ENCODE results near the gene CLCN4. TPM values are rescaled to one million over a fixed set of nuclear protein-coding genes. Genes with fewer than 3 reads are reported as not detected.

Gene CLCN4
- total RNA-seq, 1 donor from 2014 or later: 26.7 TPM

DNA sequence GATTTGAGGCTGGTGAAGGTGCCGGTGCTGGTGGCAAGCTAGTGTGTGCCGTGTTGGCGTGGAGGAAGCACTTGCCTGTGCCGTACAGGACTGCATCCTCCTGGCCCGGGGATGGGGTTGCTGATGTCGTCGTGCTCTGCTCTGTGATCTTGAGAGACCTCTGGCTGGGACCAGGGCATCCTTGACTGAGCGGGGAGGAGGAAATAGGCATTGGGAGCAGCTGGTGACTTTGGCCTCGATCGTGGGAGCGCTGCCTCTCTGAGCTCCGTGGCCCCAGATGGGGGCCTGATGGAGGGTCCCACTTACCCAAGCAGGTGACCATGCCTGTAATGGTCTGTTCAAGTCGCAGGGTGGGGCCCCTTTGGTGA lies 31.5 kb upstream of the CLCN4 start:
- DNase-seq (ENCODE audit: missing footprints) (no peak), ATAC-seq (no peak)
- intact Hi-C loops (cut with DNase I): no loop called here

DNA sequence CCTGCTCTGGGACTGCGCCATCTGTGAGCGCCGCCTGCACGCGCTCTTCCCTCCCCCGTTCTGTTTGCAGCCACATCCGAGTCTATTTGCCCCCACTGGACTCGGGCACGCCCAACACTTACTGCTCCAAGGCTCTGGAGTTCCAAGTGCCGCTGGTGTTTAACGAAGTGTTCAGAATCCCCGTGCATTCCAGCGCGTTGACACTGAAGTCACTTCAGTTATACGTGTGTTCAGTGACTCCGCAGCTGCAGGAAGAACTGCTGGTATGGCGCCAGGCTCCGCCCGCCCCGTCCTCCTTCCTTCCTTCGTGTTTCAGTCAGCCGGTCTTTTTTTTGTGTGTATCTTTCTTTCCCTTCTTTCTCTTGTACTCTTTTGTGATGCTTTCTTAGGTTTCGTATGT lies 30.7 kb upstream of the CLCN4 start:
- intact Hi-C loops (cut with DNase I): no loop called here
- ATAC-seq (no peak), DNase-seq (ENCODE audit: missing footprints) (no peak)

DNA sequence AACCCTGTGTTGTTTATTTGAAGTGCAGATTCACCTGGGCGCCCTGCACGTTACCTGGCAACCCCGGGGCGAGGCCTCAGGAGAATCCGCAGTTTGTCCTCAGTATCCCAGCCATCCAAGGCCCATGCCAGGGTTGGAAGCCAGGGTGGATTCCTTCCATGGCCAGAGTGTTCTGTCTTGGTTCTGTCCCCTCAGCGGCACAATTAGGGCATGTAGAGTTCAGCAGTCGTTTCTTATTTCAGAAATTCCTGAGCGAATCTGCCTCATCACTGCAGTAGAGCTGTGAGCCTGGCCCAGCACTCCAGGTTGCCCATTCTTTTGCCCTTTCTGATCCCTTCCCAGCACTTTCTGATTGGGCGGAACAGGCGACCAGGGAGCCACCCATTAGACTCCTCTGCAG lies 29.9 kb upstream of the CLCN4 start:
- DNase-seq (ENCODE audit: missing footprints) (no peak), ATAC-seq (no peak)
- intact Hi-C loops (cut with DNase I): no loop called here

DNA sequence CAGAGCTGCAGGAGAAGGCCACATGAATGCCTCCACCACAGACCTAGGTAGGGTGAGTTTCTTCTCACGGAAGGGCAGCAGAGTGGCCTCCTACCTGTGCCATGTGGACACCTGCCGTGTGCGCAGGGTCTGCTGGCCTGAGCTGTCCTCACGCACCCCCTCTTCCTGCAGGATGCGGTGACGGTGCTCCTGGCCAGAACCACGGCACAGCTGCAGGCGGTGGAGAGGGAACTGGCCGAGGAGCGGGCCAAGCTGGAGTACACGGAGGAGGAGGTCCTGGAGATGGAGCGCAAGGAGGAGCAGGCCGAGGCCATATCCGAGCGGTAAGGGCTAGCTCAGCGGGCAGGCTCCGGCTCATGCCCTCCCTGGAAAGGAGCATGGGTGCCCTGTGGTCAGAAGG lies 28.4 kb upstream of the CLCN4 start:
- DNase-seq (ENCODE audit: missing footprints): no peak
- ATAC-seq: no peak
- intact Hi-C loops (cut with DNase I): no loop called here

DNA sequence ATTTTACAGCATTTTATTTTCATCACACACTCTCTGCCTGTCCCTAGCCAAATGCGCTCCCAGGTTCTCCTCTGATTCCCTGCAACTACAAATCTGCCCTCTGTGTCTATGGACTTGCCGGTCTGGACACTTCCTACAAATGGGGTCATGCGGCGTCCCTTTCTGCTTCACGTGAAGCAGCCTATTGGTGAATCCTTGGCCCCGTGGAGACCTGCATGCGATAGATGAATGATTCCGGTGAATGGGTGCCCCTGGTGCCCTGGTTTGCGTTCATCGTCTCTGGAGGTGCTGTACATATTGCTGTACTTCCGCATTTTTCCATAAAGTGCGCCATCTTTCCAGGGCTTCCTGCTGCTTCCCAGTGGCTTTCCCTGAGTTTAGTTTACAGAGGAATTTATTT lies 27.5 kb upstream of the CLCN4 start:
- ATAC-seq: no peak
- no peak for DNase-seq (ENCODE audit: missing footprints)
- intact Hi-C loops (cut with DNase I): no loop called here

DNA sequence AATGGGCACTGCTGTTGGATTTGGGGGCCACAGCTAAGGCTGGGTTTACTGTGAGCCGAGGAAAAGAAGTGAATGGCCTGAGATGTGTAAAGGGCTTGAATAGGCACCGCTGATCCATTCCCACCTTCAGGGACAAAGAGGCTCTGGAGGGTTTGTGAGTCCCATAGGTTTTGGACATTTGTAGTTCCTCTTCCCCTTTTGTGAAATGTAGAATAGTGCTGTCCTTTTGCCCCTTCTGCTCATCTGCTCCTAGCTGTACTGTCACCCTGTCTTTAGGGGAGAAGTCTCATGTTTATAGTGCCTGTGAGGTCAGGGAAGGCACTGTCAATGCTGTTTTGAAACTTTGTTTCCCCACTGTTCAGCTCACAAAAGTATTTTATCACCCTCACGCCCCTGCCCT lies 26.4 kb upstream of the CLCN4 start:
- ATAC-seq (no peak), DNase-seq (ENCODE audit: missing footprints) (no peak)
- intact Hi-C loops (cut with DNase I): no loop called here

DNA sequence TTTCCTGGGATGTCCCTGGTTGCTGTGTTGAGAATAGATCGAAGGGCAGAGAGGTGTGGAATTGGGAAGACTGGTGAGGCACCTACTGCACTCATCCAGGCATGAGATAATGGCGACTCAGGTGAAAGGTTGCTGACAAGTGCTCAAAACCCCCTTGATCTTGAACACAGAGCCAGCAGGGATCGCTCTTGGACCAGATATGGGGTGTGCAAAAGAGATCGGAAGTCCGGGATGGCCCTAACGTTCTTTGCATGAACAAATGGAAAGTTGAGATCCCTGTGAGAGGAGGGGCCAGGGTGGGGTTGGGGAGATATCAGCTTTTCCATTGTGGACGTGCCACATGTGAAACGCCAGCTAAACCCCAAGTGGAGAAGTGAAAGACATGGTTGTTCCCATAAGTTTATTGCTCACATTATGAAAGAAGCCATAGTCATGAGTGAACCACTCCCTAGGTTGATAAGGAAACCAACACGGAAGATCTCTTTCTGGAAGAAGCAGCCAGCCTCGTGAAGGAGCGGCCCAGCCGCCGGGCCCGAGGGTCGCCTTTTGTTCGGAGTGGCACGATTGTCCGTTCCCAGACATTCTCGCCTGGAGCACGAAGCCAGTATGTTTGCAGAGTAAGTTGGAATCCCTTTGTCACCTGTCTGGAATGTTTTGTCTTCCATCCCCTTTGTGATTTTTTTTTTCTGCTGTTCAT lies 22.6 kb upstream of the CLCN4 start:
- ATAC-seq (no peak), DNase-seq (ENCODE audit: missing footprints) (no peak)
- intact Hi-C loops (cut with DNase I): no loop called here

DNA sequence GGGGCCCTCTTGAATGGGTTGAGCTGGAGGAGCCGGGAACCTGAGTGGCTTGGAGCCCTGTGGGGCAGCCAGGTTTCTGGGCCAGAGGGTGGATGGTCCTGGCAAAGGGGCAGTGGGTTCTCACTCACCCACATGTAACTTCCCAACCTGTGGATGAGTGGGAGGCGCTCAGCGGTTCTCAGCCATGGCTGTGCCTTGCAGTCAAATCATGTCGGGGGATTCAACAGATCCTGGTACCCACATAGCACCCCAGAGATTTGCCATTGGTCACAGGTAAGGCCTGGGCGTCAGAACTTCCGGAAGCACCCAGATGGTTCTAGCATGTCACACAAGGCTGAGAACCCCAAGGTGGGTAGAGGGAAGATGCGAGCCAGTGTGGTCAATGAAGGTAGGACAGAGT lies 21.9 kb upstream of the CLCN4 start:
- intact Hi-C loops (cut with DNase I): no loop called here
- ATAC-seq (no peak), DNase-seq (ENCODE audit: missing footprints) (no peak)

DNA sequence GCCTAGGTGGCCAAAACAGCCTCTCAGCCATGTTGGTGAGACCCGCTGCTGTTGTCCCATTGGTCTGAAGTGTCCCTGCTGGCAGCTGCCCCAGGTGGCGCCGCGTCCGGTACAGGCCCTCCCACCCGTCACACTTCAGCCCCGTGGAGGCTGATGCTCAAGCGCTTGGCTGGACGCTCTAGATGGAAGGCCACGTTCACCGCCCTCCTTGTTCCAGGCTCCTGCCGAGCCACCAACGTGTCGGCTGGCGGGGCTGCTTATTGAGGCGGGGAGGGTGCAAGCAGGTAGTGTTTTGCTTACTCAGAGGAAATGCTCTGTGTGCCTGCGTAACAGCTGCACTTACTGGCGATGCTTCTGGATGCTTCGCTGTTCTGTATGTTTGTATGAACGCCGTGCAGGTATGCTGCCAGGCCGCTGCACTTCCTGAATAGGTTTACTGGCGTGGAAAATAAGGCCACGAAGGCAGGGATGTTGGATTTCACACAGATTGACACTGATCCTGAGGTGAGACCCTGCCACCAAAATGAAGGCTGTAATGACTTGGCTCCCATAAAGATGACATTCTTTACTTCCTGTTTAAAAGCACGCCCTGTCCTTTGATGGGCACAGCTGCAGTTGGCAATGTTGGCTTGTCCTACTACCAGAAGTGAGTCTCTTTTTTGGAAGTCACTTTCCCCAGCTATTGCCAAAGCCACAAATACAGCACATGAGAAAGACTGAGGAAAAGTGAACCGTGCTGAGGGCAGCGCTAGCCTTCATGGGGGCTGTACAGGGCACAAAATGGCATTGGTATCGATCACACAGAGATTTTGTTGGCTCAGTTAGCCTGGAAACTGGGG lies 21.0 kb upstream of the CLCN4 start:
- intact Hi-C loops (cut with DNase I): no loop called here
- no peak for ATAC-seq
- no peak for DNase-seq (ENCODE audit: missing footprints)

DNA sequence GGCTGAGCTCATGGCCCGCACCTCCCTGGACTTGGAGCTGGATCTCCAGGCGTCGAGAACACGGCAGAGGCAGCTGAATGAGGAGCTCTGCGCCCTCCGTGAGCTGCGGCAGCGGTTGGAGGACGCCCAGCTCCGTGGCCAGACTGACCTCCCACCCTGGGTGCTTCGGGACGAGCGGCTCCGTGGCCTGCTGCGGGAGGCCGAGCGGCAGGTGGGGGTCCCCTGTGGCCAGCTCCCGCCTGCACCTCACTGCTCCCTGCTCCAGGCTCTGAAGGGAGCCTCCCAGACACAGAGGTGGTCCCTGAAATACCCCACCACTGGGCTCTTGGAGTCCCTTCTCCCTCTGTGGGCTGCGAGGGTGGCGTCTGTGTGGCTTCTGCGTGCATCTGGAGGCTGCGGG lies 18.0 kb upstream of the CLCN4 start:
- DNase-seq (ENCODE audit: missing footprints) (no peak), ATAC-seq (no peak)
- intact Hi-C loops (cut with DNase I): no loop called here

DNA sequence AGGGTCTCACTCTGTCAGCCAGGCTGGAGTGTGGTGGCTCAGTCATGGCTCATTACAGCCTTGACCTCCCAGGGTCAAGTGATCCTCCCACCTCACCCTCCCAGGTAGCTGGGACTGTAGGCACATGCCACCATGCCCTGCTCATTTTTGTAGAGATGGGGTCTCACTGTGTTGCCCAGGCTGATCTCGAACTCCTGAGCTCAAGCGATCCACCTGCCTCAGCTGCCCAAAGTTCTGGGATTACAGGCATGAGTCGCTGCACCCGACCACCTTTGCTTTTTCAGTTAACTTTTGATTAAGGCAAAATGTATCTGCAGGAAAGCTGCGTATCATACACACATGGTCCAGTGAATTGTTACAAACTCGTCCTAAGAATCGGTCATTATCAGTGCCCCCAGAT lies 16.5 kb upstream of the CLCN4 start:
- no peak for ATAC-seq
- intact Hi-C loops (cut with DNase I): no loop called here
- DNase-seq (ENCODE audit: missing footprints): no peak

DNA sequence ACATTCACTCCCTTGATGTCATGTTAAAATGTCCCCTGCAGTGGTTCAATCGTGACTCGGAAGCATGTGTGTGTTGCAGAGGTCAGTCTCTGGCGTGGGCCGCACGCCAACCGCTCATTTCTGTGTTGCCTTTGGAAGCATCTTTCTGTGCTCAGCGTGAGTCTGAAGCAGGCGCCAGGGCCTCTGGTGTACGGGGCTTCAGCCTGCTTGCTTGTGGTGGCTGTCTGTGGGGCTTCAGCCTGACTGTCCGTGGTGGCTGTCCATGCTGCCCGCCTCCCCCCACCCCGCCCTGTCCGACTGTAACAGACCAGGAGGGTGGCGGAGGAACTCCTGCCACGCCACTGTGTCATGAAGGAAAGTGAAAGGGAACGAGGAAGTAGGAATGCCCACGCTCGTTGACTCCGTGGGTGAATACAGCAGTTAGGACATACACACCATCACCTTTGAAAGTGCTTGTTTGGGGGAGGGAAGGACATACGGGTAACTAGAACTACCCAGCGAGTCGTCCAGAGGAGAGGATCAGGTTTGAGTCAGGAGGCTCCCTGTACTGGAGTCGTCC lies 14.7 kb upstream of the CLCN4 start:
- no peak for ATAC-seq
- DNase-seq (ENCODE audit: missing footprints): no peak
- intact Hi-C loops (cut with DNase I): no loop called here

DNA sequence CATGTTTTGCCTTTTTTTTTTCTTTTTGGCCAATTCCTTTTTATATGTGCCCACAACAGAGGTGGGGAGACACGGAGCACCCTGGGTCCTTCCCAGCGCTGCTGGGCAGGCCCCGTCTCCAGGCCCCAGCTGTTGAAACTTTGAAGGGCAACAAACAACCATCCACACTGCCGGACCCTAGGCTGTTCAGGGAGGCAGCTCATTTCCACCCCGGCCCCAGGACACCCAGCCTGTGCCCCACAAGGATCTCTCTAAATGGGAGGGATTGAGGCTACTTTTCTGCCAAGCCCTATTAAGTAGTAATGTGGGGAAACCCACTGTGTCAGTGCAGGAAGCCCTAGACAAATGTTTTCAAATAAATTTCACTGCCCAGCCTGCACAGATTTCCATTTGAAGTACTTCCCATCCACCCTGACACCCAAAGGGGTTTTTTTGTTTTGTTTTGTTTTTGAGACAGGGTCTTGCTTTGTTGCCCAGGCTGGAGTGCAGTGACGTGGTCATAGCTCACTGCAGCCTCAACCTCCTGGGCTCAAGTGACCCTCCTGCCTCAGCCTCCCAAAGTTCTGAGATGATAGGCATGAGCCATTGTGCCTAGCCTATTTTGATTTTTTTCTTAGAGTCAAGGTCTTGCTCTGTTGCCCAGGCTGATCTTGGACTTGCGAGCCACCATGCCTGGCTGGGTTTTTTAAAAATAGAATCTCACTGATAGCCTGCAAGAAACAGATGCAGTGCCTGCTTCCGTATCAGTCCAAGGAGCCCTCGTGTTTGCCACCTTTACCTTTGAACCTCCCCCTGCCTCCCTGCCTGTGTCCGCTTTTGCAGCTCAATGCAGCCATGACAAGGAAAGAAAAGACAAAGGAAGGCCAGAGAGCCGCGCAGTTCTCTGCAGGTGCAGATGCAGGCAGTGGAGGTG lies 13.4 kb upstream of the CLCN4 start:
- intact Hi-C loops (cut with DNase I): no loop called here
- ATAC-seq (no peak), DNase-seq (ENCODE audit: missing footprints) (no peak)

DNA sequence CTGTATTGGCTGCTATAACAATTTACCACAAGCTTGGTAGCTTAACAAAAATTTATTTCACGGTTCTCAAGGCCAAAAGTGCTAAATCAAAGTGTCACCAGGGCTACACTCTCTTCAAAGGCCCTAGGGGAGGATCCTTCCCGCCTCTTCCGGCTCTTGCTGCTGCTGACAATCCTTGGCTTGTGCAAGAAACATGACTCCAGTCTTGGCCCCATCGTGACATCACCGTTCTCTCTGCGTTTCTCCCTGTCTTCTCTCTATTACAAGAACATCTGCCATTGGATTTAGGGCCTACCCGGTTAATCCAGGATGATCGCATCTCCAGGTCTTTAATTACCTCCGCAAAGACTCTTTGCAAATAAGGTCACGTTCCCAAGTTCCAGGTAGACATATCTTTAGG lies 10.4 kb upstream of the CLCN4 start:
- ATAC-seq (no peak), DNase-seq (ENCODE audit: missing footprints) (no peak)
- intact Hi-C loops (cut with DNase I): no loop called here

DNA sequence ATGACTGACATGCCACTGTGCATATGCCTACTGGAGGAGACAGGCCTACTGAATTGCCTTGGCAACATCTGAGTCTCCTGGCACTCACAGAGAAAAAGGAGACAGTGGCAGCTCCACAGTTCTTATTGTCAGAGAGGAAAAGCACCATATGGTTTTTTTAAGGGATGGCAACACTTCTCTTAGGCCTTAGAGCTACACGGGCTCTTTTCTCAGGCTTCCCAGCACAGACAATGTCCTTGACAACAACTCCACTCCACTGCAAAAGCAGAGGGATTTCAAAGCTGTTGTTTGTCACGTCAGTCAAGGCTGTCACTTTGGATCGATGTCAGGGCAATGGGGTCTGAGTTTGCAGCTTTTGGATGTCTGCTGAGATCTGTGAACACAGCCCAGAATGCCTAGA lies 4.7 kb upstream of the CLCN4 start:
- intact Hi-C loops (cut with DNase I): no loop called here
- no peak for DNase-seq (ENCODE audit: missing footprints)
- ATAC-seq: no peak

DNA sequence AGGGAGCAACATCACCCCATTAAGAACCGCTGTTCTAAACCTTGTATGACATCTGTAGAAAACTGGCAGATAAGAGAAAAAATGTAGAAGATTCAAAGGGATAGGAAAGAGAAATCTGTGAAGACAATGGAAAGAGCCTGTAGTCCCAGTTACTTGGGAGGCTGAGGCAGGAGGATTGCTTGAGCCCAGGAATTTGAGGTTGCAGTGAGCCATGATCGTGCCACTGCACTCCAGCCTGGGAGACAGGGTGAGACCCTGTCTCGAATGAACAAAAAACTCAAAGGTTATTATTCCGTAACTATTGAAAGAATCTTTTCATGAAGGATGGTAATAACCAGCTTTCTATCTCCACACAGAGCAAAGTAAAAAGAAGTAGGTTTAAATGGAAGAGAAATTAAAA lies 1.6 kb upstream of the CLCN4 start:
- no peak for DNase-seq (ENCODE audit: missing footprints)
- intact Hi-C loops (cut with DNase I): no loop called here
- ATAC-seq: no peak

DNA sequence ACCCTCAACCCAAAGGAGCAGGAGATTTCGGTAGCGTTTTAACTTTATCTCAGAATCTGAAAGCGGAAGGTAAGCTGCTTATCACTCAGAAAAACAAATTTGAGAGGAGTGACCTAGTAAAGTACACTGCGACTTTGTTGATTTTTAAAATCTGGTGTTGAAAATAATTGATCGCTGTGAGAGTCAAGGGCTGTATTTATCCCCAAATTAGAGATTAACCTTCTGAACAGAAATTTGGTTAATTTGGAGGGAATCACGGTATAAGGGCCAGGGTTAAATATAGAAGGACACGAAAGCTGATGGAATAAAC lies 212 bp downstream of the CLCN4 start:
- DNase-seq (ENCODE audit: missing footprints): no peak
- no peak for ATAC-seq
- intact Hi-C loops (cut with DNase I): no loop called here

DNA sequence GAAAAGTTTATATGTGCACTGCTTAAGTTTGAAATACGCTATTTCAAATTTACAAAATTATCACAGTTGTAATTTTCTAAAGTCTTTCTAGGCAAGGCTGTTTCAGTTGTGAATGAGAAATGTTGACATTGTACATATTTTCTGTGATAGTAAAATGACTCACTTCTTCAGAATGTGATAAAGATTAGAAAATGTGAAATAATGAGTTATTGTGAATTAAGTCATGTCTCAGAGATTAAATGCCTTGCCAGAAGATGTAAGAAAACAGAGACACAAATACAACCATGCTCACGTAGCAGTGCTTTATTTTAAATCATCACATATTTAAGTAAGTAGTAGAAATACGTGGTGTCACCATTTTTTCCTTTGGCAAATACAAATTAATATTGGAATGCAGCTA lies 768 bp downstream of the CLCN4 start:
- ATAC-seq (no peak), DNase-seq (ENCODE audit: missing footprints) (no peak)

DNA sequence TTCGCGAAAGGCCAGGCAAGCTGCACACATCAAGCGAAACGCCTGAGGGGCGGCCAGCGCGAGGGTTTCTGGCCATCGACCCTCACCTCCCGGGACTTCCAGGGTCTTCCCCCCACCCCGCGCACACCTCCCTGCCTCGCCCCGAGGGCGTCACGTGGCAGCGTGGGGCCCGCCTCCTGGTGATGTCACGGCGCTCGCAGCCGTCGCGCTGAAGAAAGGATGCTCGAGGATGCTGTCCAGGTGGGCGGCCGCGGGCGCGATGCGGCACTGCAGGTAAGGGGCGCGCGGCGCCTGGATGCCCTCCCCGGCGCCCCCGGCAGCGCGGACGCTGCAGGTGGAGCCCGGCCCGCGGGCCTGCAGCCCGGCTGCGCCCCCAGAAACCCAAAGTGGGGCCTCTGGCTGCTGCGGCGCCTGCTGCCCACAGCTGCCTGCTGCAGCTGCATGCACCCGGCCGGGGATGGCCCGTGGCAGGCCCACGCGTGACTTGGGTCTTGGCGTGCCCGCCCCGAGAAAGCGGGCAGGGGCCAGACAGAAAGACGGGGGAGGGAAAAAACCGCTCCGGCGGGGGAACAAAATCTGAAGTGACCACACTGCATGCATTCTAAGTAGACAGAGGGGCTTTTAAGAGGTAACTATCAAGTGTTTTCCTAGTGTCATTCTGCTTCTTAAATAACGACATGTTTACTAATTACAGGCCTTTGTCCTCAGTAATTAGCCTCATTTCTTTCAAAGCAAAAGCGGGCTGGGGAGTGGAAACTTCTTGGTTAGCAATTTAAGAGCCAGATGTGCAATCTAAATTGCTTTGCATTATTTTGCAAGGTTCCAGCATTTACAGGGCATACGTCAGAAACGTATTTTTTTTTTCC lies 1.7 kb downstream of the CLCN4 start:
- DNase-seq (ENCODE audit: missing footprints): no peak
- no peak for ATAC-seq
- intact Hi-C loops (cut with DNase I): no loop called here

More for the DNA sequence above, 768 bp downstream of the CLCN4 start:
- intact Hi-C loops (cut with DNase I): no loop called here

Measured in Right ventricle myocardium inferior (tissue), 1 donor.